ENCODE results near the gene PYDC2. TPM values are rescaled to one million over a fixed set of nuclear protein-coding genes. Genes with fewer than 3 reads are reported as not detected.
A peak's percentile ranks its signal among the peaks of the same experiment; 100 is the strongest.

Gene PYDC2
- polyA plus RNA-seq, 4 donors = not detected

- Histone ChIP-seq H3K27me3 (ENCODE audit: control insufficient read depth in 3 of 3, insufficient read depth in 3 of 3, low read length in 3 of 3) (no peaks in the 10 kb centered on the region), H3K27ac (ENCODE audit: low read depth in 1 of 3, low read length in 2 of 3) (no peak overlapping the region), H3K4me3 (ENCODE audit: low read depth in 1 of 3, low read length in 3 of 3) (no peak overlapping the region), H3K36me3 (ENCODE audit: control insufficient read depth in 3 of 3, insufficient read depth in 2 of 3, low read depth in 1 of 3, low read length in 3 of 3) (no peaks in the 10 kb centered on the region), H3K4me1 (ENCODE audit: control insufficient read depth in 3 of 3, insufficient read depth in 2 of 3, low read depth in 1 of 3, low read length in 2 of 3) (no peaks in the 10 kb centered on the region), H3K9me3 (ENCODE audit: control insufficient read depth in 2 of 2, insufficient read depth in 1 of 2, low read depth in 1 of 2, low read length in 1 of 2) (no peaks in the 10 kb centered on the region)
- DNase-seq (no peak), FAIRE-seq (no peak)
- WGBS, 3 donors = 63 to 82% (median 81%) methylated on average over 1 of the region's 1 CpG
Observed at GRCh38 chr3:191426311-191426710, 34.7 kb upstream of the PYDC2 start.

- peak; percentile 90 for FAIRE-seq
- no peak for DNase-seq
- no peak overlapping the region for H3K27ac ChIP-seq (ENCODE audit: low read depth in 1 of 3, low read length in 2 of 3)
- no peaks in the 10 kb centered on the region for H3K36me3 ChIP-seq (ENCODE audit: control insufficient read depth in 3 of 3, insufficient read depth in 2 of 3, low read depth in 1 of 3, low read length in 3 of 3)
- WGBS, 3 donors = 90 to 98% (median 94%) methylated on average over 1 of the region's 1 CpG
- no peak overlapping the region for H3K4me3 ChIP-seq (ENCODE audit: low read depth in 1 of 3, low read length in 3 of 3)
- no peaks in the 10 kb centered on the region for H3K4me1 ChIP-seq (ENCODE audit: control insufficient read depth in 3 of 3, insufficient read depth in 2 of 3, low read depth in 1 of 3, low read length in 2 of 3)
- no peaks in the 10 kb centered on the region for H3K9me3 ChIP-seq (ENCODE audit: control insufficient read depth in 2 of 2, insufficient read depth in 1 of 2, low read depth in 1 of 2, low read length in 1 of 2)
- H3K27me3 ChIP-seq (ENCODE audit: control insufficient read depth in 3 of 3, insufficient read depth in 3 of 3, low read length in 3 of 3) = no peaks in the 10 kb centered on the region
Observed at GRCh38 chr3:191428177-191428576, 32.8 kb upstream of the PYDC2 start.

GRCh38 chr3:191430103-191430502 is 30.9 kb upstream of the PYDC2 start:
- DNase-seq = peak; percentile 8 to 42

GRCh38 chr3:191431160-191431822 is 29.7 kb upstream of the PYDC2 start:
- Histone ChIP-seq H3K36me3 (ENCODE audit: control insufficient read depth in 3 of 3, insufficient read depth in 2 of 3, low read depth in 1 of 3, low read length in 3 of 3) (no peaks in the 10 kb centered on the region), H3K4me1 (ENCODE audit: control insufficient read depth in 3 of 3, insufficient read depth in 2 of 3, low read depth in 1 of 3, low read length in 2 of 3) (no peaks in the 10 kb centered on the region), H3K9me3 (ENCODE audit: control insufficient read depth in 2 of 2, insufficient read depth in 1 of 2, low read depth in 1 of 2, low read length in 1 of 2) (no peaks in the 10 kb centered on the region), H3K27me3 (ENCODE audit: control insufficient read depth in 3 of 3, insufficient read depth in 3 of 3, low read length in 3 of 3) (no peaks in the 10 kb centered on the region), H3K27ac (ENCODE audit: low read depth in 1 of 3, low read length in 2 of 3) (no peak overlapping the region), H3K4me3 (ENCODE audit: low read depth in 1 of 3, low read length in 3 of 3) (no peak overlapping the region)
- no peak for FAIRE-seq
- DNase-seq = peak in 1 of 2 donors; percentile 9
- WGBS, 3 donors = 44 to 65% (median 44%) methylated on average over 5 of the region's 5 CpGs

More at GRCh38 chr3:191430103-191430502, 30.9 kb upstream of the PYDC2 start:
- no peak overlapping the region for H3K4me3 ChIP-seq (ENCODE audit: low read depth in 1 of 3, low read length in 3 of 3)
- H3K27ac ChIP-seq (ENCODE audit: low read depth in 1 of 3, low read length in 2 of 3) = no peak overlapping the region
- H3K36me3 ChIP-seq (ENCODE audit: control insufficient read depth in 3 of 3, insufficient read depth in 2 of 3, low read depth in 1 of 3, low read length in 3 of 3) = no peaks in the 10 kb centered on the region
- H3K9me3 ChIP-seq (ENCODE audit: control insufficient read depth in 2 of 2, insufficient read depth in 1 of 2, low read depth in 1 of 2, low read length in 1 of 2) = no peaks in the 10 kb centered on the region
- no peaks in the 10 kb centered on the region for H3K27me3 ChIP-seq (ENCODE audit: control insufficient read depth in 3 of 3, insufficient read depth in 3 of 3, low read length in 3 of 3)
- FAIRE-seq = no peak
- H3K4me1 ChIP-seq (ENCODE audit: control insufficient read depth in 3 of 3, insufficient read depth in 2 of 3, low read depth in 1 of 3, low read length in 2 of 3) = no peaks in the 10 kb centered on the region
- 34 to 55% (median 36%) methylated on average over 4 of the region's 4 CpGs for WGBS, 3 donors

- no peaks in the 10 kb centered on the region for H3K36me3 ChIP-seq (ENCODE audit: control insufficient read depth in 3 of 3, insufficient read depth in 2 of 3, low read depth in 1 of 3, low read length in 3 of 3)
- no peaks in the 10 kb centered on the region for H3K4me1 ChIP-seq (ENCODE audit: control insufficient read depth in 3 of 3, insufficient read depth in 2 of 3, low read depth in 1 of 3, low read length in 2 of 3)
- H3K9me3 ChIP-seq (ENCODE audit: control insufficient read depth in 2 of 2, insufficient read depth in 1 of 2, low read depth in 1 of 2, low read length in 1 of 2) = no peaks in the 10 kb centered on the region
- H3K4me3 ChIP-seq (ENCODE audit: low read depth in 1 of 3, low read length in 3 of 3) = no peak overlapping the region
- FAIRE-seq (no peak), DNase-seq (no peak)
- H3K27ac ChIP-seq (ENCODE audit: low read depth in 1 of 3, low read length in 2 of 3) = no peak overlapping the region
- H3K27me3 ChIP-seq (ENCODE audit: control insufficient read depth in 3 of 3, insufficient read depth in 3 of 3, low read length in 3 of 3) = no peaks in the 10 kb centered on the region
- WGBS, 3 donors = 80 to 93% (median 90%) methylated on average over 5 of the region's 5 CpGs
Observed at GRCh38 chr3:191432162-191432561, 28.8 kb upstream of the PYDC2 start.

- H3K4me3 ChIP-seq (ENCODE audit: low read depth in 1 of 3, low read length in 3 of 3) = no peak overlapping the region
- H3K27me3 ChIP-seq (ENCODE audit: control insufficient read depth in 3 of 3, insufficient read depth in 3 of 3, low read length in 3 of 3) = no peaks in the 10 kb centered on the region
- DNase-seq (no peak), FAIRE-seq (no peak)
- H3K4me1 ChIP-seq (ENCODE audit: control insufficient read depth in 3 of 3, insufficient read depth in 2 of 3, low read depth in 1 of 3, low read length in 2 of 3) = no peaks in the 10 kb centered on the region
- no peak overlapping the region for H3K27ac ChIP-seq (ENCODE audit: low read depth in 1 of 3, low read length in 2 of 3)
- H3K36me3 ChIP-seq (ENCODE audit: control insufficient read depth in 3 of 3, insufficient read depth in 2 of 3, low read depth in 1 of 3, low read length in 3 of 3) = no peaks in the 10 kb centered on the region
- WGBS, 3 donors = 69 to 83% (median 79%) methylated on average over 1 of the region's 1 CpG
- no peaks in the 10 kb centered on the region for H3K9me3 ChIP-seq (ENCODE audit: control insufficient read depth in 2 of 2, insufficient read depth in 1 of 2, low read depth in 1 of 2, low read length in 1 of 2)
Observed at GRCh38 chr3:191434024-191434423, 26.9 kb upstream of the PYDC2 start.

- DNase-seq (no peak), FAIRE-seq (no peak)
- H3K4me1 ChIP-seq (ENCODE audit: control insufficient read depth in 3 of 3, insufficient read depth in 2 of 3, low read depth in 1 of 3, low read length in 2 of 3) = no peaks in the 10 kb centered on the region
- H3K27me3 ChIP-seq (ENCODE audit: control insufficient read depth in 3 of 3, insufficient read depth in 3 of 3, low read length in 3 of 3) = no peaks in the 10 kb centered on the region
- WGBS, 3 donors = 70 to 79% (median 77%) methylated on average over 2 of the region's 2 CpGs
- no peaks in the 10 kb centered on the region for H3K36me3 ChIP-seq (ENCODE audit: control insufficient read depth in 3 of 3, insufficient read depth in 2 of 3, low read depth in 1 of 3, low read length in 3 of 3)
- H3K27ac ChIP-seq (ENCODE audit: low read depth in 1 of 3, low read length in 2 of 3) = no peak overlapping the region
- H3K9me3 ChIP-seq (ENCODE audit: control insufficient read depth in 2 of 2, insufficient read depth in 1 of 2, low read depth in 1 of 2, low read length in 1 of 2) = no peaks in the 10 kb centered on the region
- H3K4me3 ChIP-seq (ENCODE audit: low read depth in 1 of 3, low read length in 3 of 3) = no peak overlapping the region
Observed at GRCh38 chr3:191435981-191436380, 25.0 kb upstream of the PYDC2 start.

GRCh38 chr3:191438150-191438814 is 22.7 kb upstream of the PYDC2 start:
- H3K9me3 ChIP-seq (ENCODE audit: control insufficient read depth in 2 of 2, insufficient read depth in 1 of 2, low read depth in 1 of 2, low read length in 1 of 2) = no peaks in the 10 kb centered on the region
- no peak overlapping the region for H3K27ac ChIP-seq (ENCODE audit: low read depth in 1 of 3, low read length in 2 of 3)
- no peaks in the 10 kb centered on the region for H3K27me3 ChIP-seq (ENCODE audit: control insufficient read depth in 3 of 3, insufficient read depth in 3 of 3, low read length in 3 of 3)
- no peaks in the 10 kb centered on the region for H3K36me3 ChIP-seq (ENCODE audit: control insufficient read depth in 3 of 3, insufficient read depth in 2 of 3, low read depth in 1 of 3, low read length in 3 of 3)
- FAIRE-seq = no peak
- no peaks in the 10 kb centered on the region for H3K4me1 ChIP-seq (ENCODE audit: control insufficient read depth in 3 of 3, insufficient read depth in 2 of 3, low read depth in 1 of 3, low read length in 2 of 3)
- DNase-seq = no peak
- no peak overlapping the region for H3K4me3 ChIP-seq (ENCODE audit: low read depth in 1 of 3, low read length in 3 of 3)
- 84 to 89% (median 85%) methylated on average over 2 of the region's 2 CpGs for WGBS, 3 donors
